ENCODE measurements around the gene MOB4.

The MOB4 gene

DNA sequence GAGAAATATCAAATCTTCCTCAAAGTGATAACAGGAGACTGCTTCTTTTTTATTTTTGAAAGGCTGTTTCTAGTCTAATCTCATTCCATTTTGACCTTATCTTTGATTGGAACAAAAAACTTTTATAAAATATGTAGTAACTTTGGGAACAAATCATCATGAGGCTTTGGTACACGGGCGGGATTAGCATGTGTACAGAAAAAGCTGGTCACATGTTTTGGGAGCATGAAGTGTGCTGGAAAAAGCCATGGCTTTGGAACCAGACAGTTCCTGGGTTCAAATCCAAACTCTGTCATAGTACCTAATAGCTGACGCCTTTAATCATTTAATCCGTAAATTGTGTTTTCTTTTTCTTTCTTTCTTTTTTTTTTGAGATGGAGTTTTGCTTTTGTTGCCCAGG is 81.3 kb downstream of the MOB4 start:
- DNase-seq = no peak

DNA sequence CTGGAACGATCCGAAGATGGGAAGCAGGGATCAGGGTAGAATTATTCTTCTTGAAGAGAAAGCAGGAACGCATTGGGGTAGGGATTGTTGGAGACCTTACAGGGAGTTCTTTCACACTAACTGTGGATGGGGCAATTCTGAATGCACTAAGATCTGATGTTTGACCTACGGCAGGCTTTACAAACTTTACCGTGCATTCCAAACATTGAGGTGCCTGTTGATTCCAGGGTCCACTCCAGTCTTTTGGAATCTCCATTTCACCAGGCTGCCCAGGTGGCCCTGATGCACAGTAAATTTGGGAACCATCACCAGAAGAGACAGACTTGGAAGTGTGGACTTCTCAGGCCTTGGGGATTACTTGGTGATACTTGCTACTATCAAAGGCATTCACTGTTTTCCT is 82.6 kb downstream of the MOB4 start:
- DNase-seq = no peak

DNA sequence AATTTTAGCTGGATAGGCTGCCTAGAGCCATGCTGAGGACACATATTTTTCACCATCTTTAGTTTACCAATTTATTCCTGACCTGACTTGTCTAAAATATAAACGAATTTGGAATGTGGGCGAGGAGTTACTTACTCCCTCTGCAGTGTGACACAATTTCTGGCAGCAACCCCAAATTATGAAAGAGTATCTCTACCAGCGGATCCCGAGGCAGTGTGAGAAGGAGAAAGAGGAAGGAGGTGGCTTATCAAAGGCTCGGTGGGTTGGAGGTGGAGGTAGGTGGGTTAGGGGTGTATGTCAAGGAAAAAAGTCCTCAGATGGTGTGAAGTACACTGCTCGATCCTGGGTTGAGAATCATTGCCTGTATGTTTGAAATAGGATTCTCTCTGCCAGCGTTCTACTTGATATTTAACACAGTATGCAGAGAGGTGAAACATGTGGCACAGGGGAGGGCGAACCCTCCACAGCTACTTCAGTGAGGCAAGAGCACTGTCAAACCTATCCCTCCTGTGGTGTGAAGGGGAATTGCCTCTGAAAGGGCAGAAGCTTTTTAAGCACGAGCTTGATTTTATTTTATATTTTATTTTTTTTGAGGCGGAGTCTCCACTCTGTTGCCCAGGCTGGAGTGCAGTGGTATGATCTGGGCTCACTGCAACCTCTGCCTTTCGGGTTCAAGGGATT is 83.6 kb downstream of the MOB4 start:
- peak; percentile 25 for DNase-seq

DNA sequence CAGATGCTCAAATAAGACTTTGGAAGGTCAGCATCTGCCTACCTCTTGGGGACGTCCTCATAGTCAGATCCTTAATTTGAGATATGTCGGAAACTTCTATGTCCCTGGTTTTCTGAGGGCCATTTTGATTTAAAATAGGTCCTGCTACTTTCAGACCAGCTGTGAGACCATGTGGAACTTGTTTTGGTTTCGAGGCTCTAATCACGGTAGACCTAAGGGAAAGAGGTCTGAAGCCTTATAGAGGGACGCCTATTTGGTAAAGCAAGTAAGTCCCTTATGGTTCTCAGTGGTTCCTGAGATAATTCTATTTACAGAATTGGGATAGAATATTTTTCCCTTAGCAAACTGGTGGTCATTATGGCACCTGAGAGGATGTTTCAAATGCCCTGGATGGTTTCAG is 84.4 kb downstream of the MOB4 start:
- no peak for DNase-seq

DNA sequence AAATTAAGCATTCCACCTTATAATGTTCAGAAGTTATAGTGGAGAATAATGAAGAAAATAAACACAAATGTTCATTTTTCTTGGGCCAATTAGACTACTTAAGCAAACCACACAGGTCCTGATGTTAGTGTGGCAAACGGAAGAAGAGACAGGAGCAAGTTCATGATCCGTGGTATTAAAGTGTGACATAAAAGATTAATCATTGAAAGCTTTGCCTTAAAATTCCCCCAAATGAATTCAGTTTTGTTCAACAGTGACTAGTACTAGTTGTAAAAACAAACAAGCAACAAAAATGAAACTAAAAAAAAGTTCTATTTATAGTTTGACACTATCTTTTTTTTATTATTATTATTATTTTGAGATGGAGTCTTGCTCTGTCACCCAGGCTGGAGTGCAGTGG is 85.9 kb downstream of the MOB4 start:
- DNase-seq = no peak
